Ishikawa (cell line): ENCODE measurements around the gene NANOS3.

Experiments
- EP300 ChIP-seq: IDR thresholded peaks from 2 replicates; pipeline ENCODE4 v1.6.1; 2012; ENCODE audit warnings: borderline replicate concordance
- FOXM1 ChIP-seq: IDR thresholded peaks from 2 replicates; pipeline ENCODE4 v1.6.1; 2012; ENCODE audit warnings: low read depth, borderline replicate concordance
- TAF1 ChIP-seq: IDR thresholded peaks from 2 replicates; pipeline ENCODE4 v1.6.1; 2012; ENCODE audit warnings: low read depth, mild to moderate bottlenecking
- TEAD4 ChIP-seq: IDR thresholded peaks from 2 replicates; pipeline ENCODE4 v1.6.1; 2012
- YY1 ChIP-seq: IDR thresholded peaks from 2 replicates; pipeline ENCODE4 v1.6.1; 2012; ENCODE audit warnings: low read depth
- TF ChIP-seq, protein P1 (sequence below): IDR thresholded peaks from 2 replicates; pipeline ENCODE4 v1.6.1; 2012
- TF ChIP-seq, protein P2 (sequence below): IDR thresholded peaks from 2 replicates; pipeline ENCODE4 v1.6.1; 2012
- TF ChIP-seq, protein P3 (sequence below): IDR thresholded peaks from 2 replicates; pipeline ENCODE4 v1.6.1; 2012; ENCODE audit warnings: low read depth, mild to moderate bottlenecking

DNA sequence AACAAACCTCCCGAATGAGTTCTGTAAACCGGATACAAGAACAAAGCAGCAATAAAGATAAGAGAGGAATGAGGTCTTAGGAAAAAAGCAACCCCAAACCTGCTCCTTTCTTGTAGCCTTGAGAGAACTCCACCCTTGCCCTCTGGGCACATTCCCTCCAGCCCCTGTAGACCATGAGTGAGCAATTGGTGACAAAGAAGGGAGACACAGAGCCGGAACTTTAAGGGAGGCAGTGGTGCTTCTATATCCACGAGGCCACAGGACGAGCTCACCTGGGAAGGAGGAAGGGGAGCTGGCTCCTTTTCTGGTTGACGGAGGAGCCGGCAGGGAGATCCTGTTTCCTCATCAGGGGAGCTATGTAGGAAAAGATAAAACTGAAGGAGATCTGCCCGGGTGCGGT lies 15.9 kb downstream of the NANOS3 start:
- TF ChIP-seq YY1, result no peak
- TF ChIP-seq, protein P1, sequence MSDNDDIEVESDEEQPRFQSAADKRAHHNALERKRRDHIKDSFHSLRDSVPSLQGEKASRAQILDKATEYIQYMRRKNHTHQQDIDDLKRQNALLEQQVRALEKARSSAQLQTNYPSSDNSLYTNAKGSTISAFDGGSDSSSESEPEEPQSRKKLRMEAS, result no peak
- TF ChIP-seq, protein P2, sequence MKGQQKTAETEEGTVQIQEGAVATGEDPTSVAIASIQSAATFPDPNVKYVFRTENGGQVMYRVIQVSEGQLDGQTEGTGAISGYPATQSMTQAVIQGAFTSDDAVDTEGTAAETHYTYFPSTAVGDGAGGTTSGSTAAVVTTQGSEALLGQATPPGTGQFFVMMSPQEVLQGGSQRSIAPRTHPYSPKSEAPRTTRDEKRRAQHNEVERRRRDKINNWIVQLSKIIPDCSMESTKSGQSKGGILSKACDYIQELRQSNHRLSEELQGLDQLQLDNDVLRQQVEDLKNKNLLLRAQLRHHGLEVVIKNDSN, result no peak
- TF ChIP-seq TAF1, result no peak
- no peak for TF ChIP-seq FOXM1
- no peak for TF ChIP-seq TEAD4
- TF ChIP-seq EP300, result no peak
- TF ChIP-seq, protein P3, sequence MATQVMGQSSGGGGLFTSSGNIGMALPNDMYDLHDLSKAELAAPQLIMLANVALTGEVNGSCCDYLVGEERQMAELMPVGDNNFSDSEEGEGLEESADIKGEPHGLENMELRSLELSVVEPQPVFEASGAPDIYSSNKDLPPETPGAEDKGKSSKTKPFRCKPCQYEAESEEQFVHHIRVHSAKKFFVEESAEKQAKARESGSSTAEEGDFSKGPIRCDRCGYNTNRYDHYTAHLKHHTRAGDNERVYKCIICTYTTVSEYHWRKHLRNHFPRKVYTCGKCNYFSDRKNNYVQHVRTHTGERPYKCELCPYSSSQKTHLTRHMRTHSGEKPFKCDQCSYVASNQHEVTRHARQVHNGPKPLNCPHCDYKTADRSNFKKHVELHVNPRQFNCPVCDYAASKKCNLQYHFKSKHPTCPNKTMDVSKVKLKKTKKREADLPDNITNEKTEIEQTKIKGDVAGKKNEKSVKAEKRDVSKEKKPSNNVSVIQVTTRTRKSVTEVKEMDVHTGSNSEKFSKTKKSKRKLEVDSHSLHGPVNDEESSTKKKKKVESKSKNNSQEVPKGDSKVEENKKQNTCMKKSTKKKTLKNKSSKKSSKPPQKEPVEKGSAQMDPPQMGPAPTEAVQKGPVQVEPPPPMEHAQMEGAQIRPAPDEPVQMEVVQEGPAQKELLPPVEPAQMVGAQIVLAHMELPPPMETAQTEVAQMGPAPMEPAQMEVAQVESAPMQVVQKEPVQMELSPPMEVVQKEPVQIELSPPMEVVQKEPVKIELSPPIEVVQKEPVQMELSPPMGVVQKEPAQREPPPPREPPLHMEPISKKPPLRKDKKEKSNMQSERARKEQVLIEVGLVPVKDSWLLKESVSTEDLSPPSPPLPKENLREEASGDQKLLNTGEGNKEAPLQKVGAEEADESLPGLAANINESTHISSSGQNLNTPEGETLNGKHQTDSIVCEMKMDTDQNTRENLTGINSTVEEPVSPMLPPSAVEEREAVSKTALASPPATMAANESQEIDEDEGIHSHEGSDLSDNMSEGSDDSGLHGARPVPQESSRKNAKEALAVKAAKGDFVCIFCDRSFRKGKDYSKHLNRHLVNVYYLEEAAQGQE, result no peak
